Thyroid gland (tissue), 4 donors: ENCODE data around the gene CCDC3. TPM values are rescaled to one million over a fixed set of nuclear protein-coding genes. Genes with fewer than 3 reads are reported as not detected.
"Not testable (repeated sequence)": the region's sequence is repeated elsewhere in the genome, so short reads cannot be mapped to it uniquely, and the experiment has no call there.

Experiments used
- DNase-seq, 2 donors: peaks; one replicate each; pipeline ENCODE4 v3.0.0-alpha.2; 2019
- H3K27ac ChIP-seq, 3 donors: fragments of 200-600 bp; sonication (generic); 1 replicate in 2 of 3; 2 replicates in 1 of 3; pipeline ENCODE4 v1.5.1; 2016 to 2019; ENCODE audit warnings: mild to moderate bottlenecking in 1 of 3, moderate library complexity in 1 of 3
- H3K27me3 ChIP-seq: fragments of 200-600 bp; sonication (generic); one replicate; pipeline ENCODE4 v1.5.1; 2019
- H3K36me3 ChIP-seq, 2 donors: fragments of 200-600 bp; sonication (generic); one replicate each; pipeline ENCODE4 v1.5.1; 2016 to 2019
- H3K4me1 ChIP-seq, 2 donors: fragments of 200-600 bp; sonication (generic); one replicate each; pipeline ENCODE4 v1.5.1; 2017 to 2019
- H3K4me3 ChIP-seq, 3 donors: fragments of 200-600 bp; sonication (generic); replicated peaks in 1 of 3; 1 replicate in 2 of 3; 2 replicates in 1 of 3; pipeline ENCODE4 v1.5.1; 2016; ENCODE audit warnings: mild to moderate bottlenecking in 1 of 3
- H3K9me3 ChIP-seq: fragments of 200-600 bp; sonication (generic); one replicate; pipeline ENCODE4 v1.5.1; 2017
- POLR2A ChIP-seq, 2 donors: fragments of 450-650 bp; IDR thresholded peaks; one replicate each; pipeline ENCODE4 v1.6.1; 2017; ENCODE audit warnings: antibody characterized with exemption in 2 of 2, mild to moderate bottlenecking in 2 of 2, moderate library complexity in 1 of 2
- WGBS, 2 donors: methylation state at CpG; one replicate each; pipeline ENCODE4 v1.1.5; 2017; 5-methylcytosine and 5-hydroxymethylcytosine counted together
- intact Hi-C: fragments of 100-400 bp; cut with DNase I; formaldehyde crosslinking; loops from one replicate; pipeline ENCODE4 v1.15.1; 2023
- total RNA-seq, 4 donors: library from RNA; depleted of rRNA; stranded (reverse); fragments of >200 nt; gene quantifications; one replicate each; pipeline ENCODE4 v1.2.3, GENCODE V29; 2016
- TF ChIP-seq, protein P1 (sequence below), 6 experiments: fragments of 200-600 bp in 3 of 6; fragments of 450-650 bp in 3 of 6; sonication (generic) in 3 of 6; IDR thresholded peaks; one replicate each; pipeline ENCODE4 v1.5.1; 2016 to 2019; ENCODE audit warnings: antibody characterized with exemption in 6 of 6, mild to moderate bottlenecking in 2 of 6, inconsistent platforms in 1 of 6, moderate library complexity in 1 of 6

Gene CCDC3
- total RNA-seq, 4 donors from 2014 or later: 4.7 to 18.7 (median 7.3) TPM

DNA sequence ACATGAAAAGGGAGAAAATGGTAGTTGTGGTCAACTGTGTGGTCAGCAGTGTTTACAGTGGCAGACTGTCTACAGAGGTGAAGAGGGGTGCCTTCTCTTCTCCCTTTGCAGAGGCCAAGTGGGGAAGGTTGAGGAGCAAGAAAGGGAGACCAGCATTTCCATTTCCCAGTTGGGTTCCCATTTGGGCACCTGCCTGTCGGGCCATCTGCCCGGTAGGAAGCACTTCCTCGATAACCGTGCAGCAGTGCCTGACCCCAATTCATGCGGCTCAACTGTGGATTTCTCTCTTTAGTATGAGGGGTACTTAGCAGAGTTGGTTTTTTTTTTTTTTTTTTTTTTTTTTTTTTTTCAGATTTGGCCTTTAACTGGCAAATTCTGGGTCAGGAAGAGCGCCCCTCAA lies 127.0 kb downstream of the CCDC3 start:
- no peaks in the 10 kb centered on the region for H3K27me3 ChIP-seq

DNA sequence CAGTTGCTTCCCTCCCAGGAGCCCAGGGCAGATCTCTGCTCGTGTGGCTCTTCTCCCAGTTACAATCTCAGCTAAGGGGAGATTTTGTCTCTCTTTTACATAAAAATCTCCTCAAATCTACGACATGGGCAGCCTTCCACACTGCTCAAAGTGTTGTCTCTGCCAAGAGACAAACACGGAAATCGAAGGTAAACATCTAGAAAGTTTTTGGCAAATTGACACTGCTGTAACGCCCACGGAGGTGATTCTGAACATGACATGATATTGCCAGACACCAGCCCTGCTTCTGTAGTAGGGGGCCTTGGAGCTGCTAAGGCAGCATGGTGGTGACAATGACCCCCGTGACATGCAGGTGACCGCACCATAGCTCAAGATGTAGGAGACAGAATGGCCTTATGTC lies 128.3 kb downstream of the CCDC3 start:
- intact Hi-C loops: no loop called here
- no peak overlapping the region for H3K27ac ChIP-seq
- WGBS, 2 donors: 76 to 79% methylated on average over 8 of the region's 8 CpGs

More for the DNA sequence above, 127.0 kb downstream of the CCDC3 start:
- Histone ChIP-seq H3K4me3 (no peak overlapping the region), H3K9me3 (no peaks in the 10 kb centered on the region), H3K36me3 (no peaks in the 10 kb centered on the region), H3K4me1 (peaks cover 0 to 4% of the 10 kb centered on the region in 2 donors), H3K27ac (no peak overlapping the region)
- no peak for DNase-seq
- WGBS, 2 donors: 95 to 96% methylated on average over 6 of the region's 6 CpGs
- TF ChIP-seq POLR2A (IDR thresholded peaks at IDR 0.05): no peak
- TF ChIP-seq, protein P1, sequence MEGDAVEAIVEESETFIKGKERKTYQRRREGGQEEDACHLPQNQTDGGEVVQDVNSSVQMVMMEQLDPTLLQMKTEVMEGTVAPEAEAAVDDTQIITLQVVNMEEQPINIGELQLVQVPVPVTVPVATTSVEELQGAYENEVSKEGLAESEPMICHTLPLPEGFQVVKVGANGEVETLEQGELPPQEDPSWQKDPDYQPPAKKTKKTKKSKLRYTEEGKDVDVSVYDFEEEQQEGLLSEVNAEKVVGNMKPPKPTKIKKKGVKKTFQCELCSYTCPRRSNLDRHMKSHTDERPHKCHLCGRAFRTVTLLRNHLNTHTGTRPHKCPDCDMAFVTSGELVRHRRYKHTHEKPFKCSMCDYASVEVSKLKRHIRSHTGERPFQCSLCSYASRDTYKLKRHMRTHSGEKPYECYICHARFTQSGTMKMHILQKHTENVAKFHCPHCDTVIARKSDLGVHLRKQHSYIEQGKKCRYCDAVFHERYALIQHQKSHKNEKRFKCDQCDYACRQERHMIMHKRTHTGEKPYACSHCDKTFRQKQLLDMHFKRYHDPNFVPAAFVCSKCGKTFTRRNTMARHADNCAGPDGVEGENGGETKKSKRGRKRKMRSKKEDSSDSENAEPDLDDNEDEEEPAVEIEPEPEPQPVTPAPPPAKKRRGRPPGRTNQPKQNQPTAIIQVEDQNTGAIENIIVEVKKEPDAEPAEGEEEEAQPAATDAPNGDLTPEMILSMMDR (IDR thresholded peaks at IDR 0.05): no peak
- intact Hi-C loops: no loop called here

DNA sequence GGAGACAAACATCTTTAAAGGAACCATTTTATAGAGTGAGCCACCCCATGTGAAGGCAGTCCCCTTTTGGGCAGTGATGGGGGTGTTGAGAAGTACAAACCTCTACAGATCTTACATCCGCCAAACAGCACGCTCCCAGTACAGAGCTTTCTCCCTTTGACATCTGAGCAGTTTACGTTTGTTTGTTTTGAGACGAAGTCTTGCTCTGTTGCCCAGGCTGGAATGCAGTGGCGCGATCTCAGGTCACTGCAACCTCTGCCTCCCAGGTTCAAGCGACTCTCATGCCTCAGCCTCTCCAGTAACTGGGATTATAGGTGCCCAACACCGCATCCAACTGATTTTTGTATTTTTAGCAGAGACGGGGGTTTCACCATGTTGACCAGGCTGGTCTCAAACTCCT lies 128.9 kb downstream of the CCDC3 start:
- Histone ChIP-seq H3K9me3 (no peaks in the 10 kb centered on the region), H3K4me1 (peaks cover 0 to 4% of the 10 kb centered on the region in 2 donors), H3K36me3 (no peaks in the 10 kb centered on the region), H3K4me3 (no peak overlapping the region), H3K27me3 (no peaks in the 10 kb centered on the region), H3K27ac (no peak overlapping the region)
- intact Hi-C loops: no loop called here
- TF ChIP-seq, protein P1 (IDR thresholded peaks at IDR 0.05): no peak
- TF ChIP-seq POLR2A (IDR thresholded peaks at IDR 0.05): no peak
- WGBS, 2 donors: 55 to 58% methylated on average over 9 of the region's 9 CpGs
- DNase-seq: no peak

More for the DNA sequence above, 128.3 kb downstream of the CCDC3 start:
- Histone ChIP-seq H3K36me3 (no peaks in the 10 kb centered on the region), H3K9me3 (no peaks in the 10 kb centered on the region), H3K4me1 (peaks cover 0 to 4% of the 10 kb centered on the region in 2 donors), H3K4me3 (no peak overlapping the region), H3K27me3 (no peaks in the 10 kb centered on the region)
- TF ChIP-seq POLR2A (IDR thresholded peaks at IDR 0.05): no peak
- TF ChIP-seq, protein P1 (IDR thresholded peaks at IDR 0.05): no peak
- no peak for DNase-seq

DNA sequence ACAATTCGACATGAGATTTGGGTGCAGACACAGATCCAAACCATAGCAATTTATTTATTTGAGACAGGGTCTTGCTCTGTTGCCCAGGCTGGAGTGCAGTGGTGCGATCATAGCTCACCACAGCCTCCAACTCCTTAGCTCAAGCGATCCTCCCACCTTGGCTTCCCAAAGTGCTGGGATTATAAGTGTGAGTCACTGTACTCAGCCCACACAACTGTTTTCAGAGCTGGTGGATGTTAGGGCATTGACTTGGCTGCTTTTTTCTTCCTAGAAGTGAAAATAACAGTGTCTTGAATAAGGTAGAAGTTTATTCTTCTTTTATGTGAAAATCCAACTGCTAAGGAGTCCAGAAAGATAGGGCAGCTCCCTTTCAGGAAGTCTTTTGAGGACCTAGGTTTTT lies 132.1 kb downstream of the CCDC3 start:
- no peak for DNase-seq
- Histone ChIP-seq H3K4me1 (no peaks in the 10 kb centered on the region), H3K36me3 (no peaks in the 10 kb centered on the region), H3K4me3 (no peak overlapping the region), H3K27ac (no peak overlapping the region), H3K9me3 (no peaks in the 10 kb centered on the region), H3K27me3 (no peaks in the 10 kb centered on the region)
- TF ChIP-seq POLR2A (IDR thresholded peaks at IDR 0.05): no peak
- TF ChIP-seq, protein P1 (IDR thresholded peaks at IDR 0.05): no peak
- 88 to 91% methylated on average over 3 of the region's 3 CpGs for WGBS, 2 donors
- intact Hi-C loops: no loop called here

DNA sequence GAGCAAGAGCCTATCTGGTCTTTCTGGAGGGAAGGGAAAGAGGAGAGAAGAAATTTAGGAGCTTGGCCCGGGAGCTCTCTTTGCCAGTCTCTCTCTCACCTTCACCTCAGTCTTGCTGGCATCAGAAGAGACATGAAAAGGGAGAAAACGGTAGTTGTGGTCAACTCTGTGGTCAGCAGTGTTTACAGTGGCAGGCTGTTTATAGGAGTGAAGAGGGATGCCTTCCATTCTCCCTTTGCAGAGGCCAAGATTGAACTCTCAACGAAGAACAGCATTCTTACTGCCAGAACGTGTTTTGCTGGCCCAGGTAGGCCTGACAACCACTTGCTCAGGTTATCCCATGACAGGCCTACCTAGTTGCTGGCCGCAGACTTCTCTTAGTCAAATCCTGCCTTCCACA lies 133.3 kb downstream of the CCDC3 start:
- no peaks in the 10 kb centered on the region for H3K9me3 ChIP-seq
- H3K4me1 ChIP-seq: no peaks in the 10 kb centered on the region
- H3K36me3 ChIP-seq: no peaks in the 10 kb centered on the region
- DNase-seq: no peak
- H3K27ac ChIP-seq: no peak overlapping the region
- H3K27me3 ChIP-seq: no peaks in the 10 kb centered on the region
- 69 to 70% methylated on average over 5 of the region's 5 CpGs for WGBS, 2 donors
- intact Hi-C loops: no loop called here
- H3K4me3 ChIP-seq: no peak overlapping the region
- no peak for TF ChIP-seq POLR2A (IDR thresholded peaks at IDR 0.05)
- TF ChIP-seq, protein P1 (IDR thresholded peaks at IDR 0.05): no peak

GRCh38 chr10:12865515-12865914 lies 136.0 kb downstream of the CCDC3 start:
- H3K36me3 ChIP-seq, DNase-seq, H3K4me3 ChIP-seq, H3K27ac ChIP-seq, H3K9me3 ChIP-seq, H3K4me1 ChIP-seq, intact Hi-C loops, H3K27me3 ChIP-seq: not testable (repeated sequence)
- WGBS, 2 donors: 92 to 94% methylated on average over 6 of the region's 6 CpGs
